Liver (tissue), 3 donors: Measurements from ENCODE around the gene KRTAP4-7.

ENCODE experiments used
- FOXA1 ChIP-seq: IDR thresholded peaks from 2 replicates; pipeline ENCODE4 v1.6.1; 2016; ENCODE audit warnings: antibody characterized with exemption
- RAD21 ChIP-seq, 2 donors: IDR thresholded peaks; 2 replicates each; pipeline ENCODE4 v1.6.1; 2016; ENCODE audit warnings: antibody characterized with exemption in 2 of 2, mild to moderate bottlenecking in 2 of 2
- RXRA ChIP-seq, 2 donors: IDR thresholded peaks; 2 replicates each; pipeline ENCODE4 v1.6.1; 2017 to 2018; ENCODE audit warnings: antibody characterized with exemption in 2 of 2, mild to moderate bottlenecking in 1 of 2
- YY1 ChIP-seq: IDR thresholded peaks from 2 replicates; pipeline ENCODE4 v1.6.1; 2016; ENCODE audit warnings: antibody characterized with exemption, mild to moderate bottlenecking
- TF ChIP-seq, protein P1 (sequence below): fragments of 150-350 bp; IDR thresholded peaks from 2 replicates; pipeline ENCODE4 v1.5.1; 2017; ENCODE audit warnings: improper control_type of control experiment, low read depth, low read length; ENCODE audit not compliant: missing input control
- TF ChIP-seq, protein P2 (sequence below): IDR thresholded peaks from 2 replicates; pipeline ENCODE4 v1.6.1; 2016; ENCODE audit warnings: antibody characterized with exemption
- TF ChIP-seq, protein P3 (sequence below): IDR thresholded peaks from 2 replicates; pipeline ENCODE4 v1.6.1; 2016; ENCODE audit warnings: antibody characterized with exemption
- TF ChIP-seq, protein P4 (sequence below): IDR thresholded peaks from 2 replicates; pipeline ENCODE4 v1.6.1; 2016; ENCODE audit warnings: antibody characterized with exemption, mild to moderate bottlenecking
- TF ChIP-seq, protein P5 (sequence below): IDR thresholded peaks from 2 replicates; pipeline ENCODE4 v1.6.1; 2016; ENCODE audit warnings: antibody characterized with exemption
- donor health status: healthy.
- donor health status: healthy.

DNA sequence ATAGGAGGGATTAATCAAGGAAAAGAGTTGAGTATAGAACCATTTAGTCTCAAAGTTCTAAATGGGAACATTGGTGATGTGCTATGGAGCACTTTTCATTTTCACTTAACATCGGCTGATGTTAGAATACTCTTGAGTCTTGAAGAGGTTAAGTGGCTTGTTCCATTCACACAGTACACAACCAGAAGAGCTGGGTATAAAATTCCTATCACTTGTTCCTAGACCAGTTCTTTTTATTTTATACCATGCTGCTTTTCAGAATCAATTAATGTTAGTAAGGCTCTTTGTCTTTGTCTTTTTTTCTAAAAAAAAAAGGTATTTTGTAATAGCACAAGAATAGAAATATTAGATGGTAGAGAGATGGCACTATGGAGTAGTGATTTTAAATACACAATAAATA lies 41.0 kb upstream of the KRTAP4-7 start:
- TF ChIP-seq, protein P1, sequence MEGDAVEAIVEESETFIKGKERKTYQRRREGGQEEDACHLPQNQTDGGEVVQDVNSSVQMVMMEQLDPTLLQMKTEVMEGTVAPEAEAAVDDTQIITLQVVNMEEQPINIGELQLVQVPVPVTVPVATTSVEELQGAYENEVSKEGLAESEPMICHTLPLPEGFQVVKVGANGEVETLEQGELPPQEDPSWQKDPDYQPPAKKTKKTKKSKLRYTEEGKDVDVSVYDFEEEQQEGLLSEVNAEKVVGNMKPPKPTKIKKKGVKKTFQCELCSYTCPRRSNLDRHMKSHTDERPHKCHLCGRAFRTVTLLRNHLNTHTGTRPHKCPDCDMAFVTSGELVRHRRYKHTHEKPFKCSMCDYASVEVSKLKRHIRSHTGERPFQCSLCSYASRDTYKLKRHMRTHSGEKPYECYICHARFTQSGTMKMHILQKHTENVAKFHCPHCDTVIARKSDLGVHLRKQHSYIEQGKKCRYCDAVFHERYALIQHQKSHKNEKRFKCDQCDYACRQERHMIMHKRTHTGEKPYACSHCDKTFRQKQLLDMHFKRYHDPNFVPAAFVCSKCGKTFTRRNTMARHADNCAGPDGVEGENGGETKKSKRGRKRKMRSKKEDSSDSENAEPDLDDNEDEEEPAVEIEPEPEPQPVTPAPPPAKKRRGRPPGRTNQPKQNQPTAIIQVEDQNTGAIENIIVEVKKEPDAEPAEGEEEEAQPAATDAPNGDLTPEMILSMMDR = no peak
- TF ChIP-seq FOXA1 (no peak), RXRA (IDR thresholded peaks at IDR 0.05) (no peak), RAD21 (IDR thresholded peaks at IDR 0.05) (no peak), YY1 (no peak)
- TF ChIP-seq, protein P2, sequence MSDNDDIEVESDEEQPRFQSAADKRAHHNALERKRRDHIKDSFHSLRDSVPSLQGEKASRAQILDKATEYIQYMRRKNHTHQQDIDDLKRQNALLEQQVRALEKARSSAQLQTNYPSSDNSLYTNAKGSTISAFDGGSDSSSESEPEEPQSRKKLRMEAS = no peak
- TF ChIP-seq, protein P3, sequence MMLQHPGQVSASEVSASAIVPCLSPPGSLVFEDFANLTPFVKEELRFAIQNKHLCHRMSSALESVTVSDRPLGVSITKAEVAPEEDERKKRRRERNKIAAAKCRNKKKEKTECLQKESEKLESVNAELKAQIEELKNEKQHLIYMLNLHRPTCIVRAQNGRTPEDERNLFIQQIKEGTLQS = no peak
- TF ChIP-seq, protein P4, sequence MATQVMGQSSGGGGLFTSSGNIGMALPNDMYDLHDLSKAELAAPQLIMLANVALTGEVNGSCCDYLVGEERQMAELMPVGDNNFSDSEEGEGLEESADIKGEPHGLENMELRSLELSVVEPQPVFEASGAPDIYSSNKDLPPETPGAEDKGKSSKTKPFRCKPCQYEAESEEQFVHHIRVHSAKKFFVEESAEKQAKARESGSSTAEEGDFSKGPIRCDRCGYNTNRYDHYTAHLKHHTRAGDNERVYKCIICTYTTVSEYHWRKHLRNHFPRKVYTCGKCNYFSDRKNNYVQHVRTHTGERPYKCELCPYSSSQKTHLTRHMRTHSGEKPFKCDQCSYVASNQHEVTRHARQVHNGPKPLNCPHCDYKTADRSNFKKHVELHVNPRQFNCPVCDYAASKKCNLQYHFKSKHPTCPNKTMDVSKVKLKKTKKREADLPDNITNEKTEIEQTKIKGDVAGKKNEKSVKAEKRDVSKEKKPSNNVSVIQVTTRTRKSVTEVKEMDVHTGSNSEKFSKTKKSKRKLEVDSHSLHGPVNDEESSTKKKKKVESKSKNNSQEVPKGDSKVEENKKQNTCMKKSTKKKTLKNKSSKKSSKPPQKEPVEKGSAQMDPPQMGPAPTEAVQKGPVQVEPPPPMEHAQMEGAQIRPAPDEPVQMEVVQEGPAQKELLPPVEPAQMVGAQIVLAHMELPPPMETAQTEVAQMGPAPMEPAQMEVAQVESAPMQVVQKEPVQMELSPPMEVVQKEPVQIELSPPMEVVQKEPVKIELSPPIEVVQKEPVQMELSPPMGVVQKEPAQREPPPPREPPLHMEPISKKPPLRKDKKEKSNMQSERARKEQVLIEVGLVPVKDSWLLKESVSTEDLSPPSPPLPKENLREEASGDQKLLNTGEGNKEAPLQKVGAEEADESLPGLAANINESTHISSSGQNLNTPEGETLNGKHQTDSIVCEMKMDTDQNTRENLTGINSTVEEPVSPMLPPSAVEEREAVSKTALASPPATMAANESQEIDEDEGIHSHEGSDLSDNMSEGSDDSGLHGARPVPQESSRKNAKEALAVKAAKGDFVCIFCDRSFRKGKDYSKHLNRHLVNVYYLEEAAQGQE = no peak
- TF ChIP-seq, protein P5, sequence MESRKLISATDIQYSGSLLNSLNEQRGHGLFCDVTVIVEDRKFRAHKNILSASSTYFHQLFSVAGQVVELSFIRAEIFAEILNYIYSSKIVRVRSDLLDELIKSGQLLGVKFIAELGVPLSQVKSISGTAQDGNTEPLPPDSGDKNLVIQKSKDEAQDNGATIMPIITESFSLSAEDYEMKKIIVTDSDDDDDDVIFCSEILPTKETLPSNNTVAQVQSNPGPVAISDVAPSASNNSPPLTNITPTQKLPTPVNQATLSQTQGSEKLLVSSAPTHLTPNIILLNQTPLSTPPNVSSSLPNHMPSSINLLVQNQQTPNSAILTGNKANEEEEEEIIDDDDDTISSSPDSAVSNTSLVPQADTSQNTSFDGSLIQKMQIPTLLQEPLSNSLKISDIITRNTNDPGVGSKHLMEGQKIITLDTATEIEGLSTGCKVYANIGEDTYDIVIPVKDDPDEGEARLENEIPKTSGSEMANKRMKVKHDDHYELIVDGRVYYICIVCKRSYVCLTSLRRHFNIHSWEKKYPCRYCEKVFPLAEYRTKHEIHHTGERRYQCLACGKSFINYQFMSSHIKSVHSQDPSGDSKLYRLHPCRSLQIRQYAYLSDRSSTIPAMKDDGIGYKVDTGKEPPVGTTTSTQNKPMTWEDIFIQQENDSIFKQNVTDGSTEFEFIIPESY = no peak
